Right renal cortex interstitium (tissue), 3 donors: ENCODE data around the gene ARRDC4. TPM values are rescaled to one million over a fixed set of nuclear protein-coding genes. Genes with fewer than 3 reads are reported as not detected.

Experiments used
- DNase-seq, 3 donors: peaks; one replicate each; pipeline ENCODE4 v3.0.0-alpha.2; 2013; ENCODE audit warnings: low read depth in 3 of 3, low spot score in 2 of 3
- polyA plus RNA-seq, 3 donors: library from polyadenylated mRNA; unstranded; fragments of 120-200 nt; gene quantifications; one replicate each; pipeline ENCODE4 v1.2.1, GENCODE V29; 2013; ENCODE audit not compliant: insufficient read length in 3 of 3

Gene ARRDC4
- polyA plus RNA-seq = 10 to 100 TPM; 26.0 to 37.8 (median 30.7) TPM

- peak; percentile 97 to 100 (median 99) for DNase-seq
Observed at GRCh38 chr15:97960364-97961066, at the start of gene ARRDC4. Gene ARRDC4 (plus strand): TSS chr15:97960703. CDS start chr15:97960862, 159 bp downstream.

- DNase-seq = no peak
Observed at GRCh38 chr15:97914711-97915110, 45.8 kb upstream of the ARRDC4 start.

GRCh38 chr15:97915261-97915660 is 45.2 kb upstream of the ARRDC4 start:
- DNase-seq = no peak

- no peak for DNase-seq
Observed at GRCh38 chr15:97921296-97921865, 39.1 kb upstream of the ARRDC4 start.

GRCh38 chr15:97929456-97930229 is 30.9 kb upstream of the ARRDC4 start:
- no peak for DNase-seq

GRCh38 chr15:97930230-97930629 is 30.3 kb upstream of the ARRDC4 start:
- no peak for DNase-seq

- no peak for DNase-seq
Observed at GRCh38 chr15:97931314-97931713, 29.2 kb upstream of the ARRDC4 start.

GRCh38 chr15:97933589-97933988 is 26.9 kb upstream of the ARRDC4 start:
- DNase-seq = no peak

GRCh38 chr15:97940993-97941392 is 19.5 kb upstream of the ARRDC4 start:
- no peak for DNase-seq

- no peak for DNase-seq
Observed at GRCh38 chr15:97941572-97941971, 18.9 kb upstream of the ARRDC4 start.

GRCh38 chr15:97944724-97945123 is 15.8 kb upstream of the ARRDC4 start:
- no peak for DNase-seq

- no peak for DNase-seq
Observed at GRCh38 chr15:97947465-97948260, 12.8 kb upstream of the ARRDC4 start.

- DNase-seq = no peak
Observed at GRCh38 chr15:97953254-97953653, 7.2 kb upstream of the ARRDC4 start.

GRCh38 chr15:97953748-97954147 is 6.8 kb upstream of the ARRDC4 start:
- no peak for DNase-seq

GRCh38 chr15:97955035-97955434 is 5.5 kb upstream of the ARRDC4 start:
- DNase-seq = no peak

- DNase-seq = no peak
Observed at GRCh38 chr15:97955529-97955928, 5.0 kb upstream of the ARRDC4 start.

- DNase-seq = no peak
Observed at GRCh38 chr15:97959724-97960363, 659 bp upstream of the ARRDC4 start.

- DNase-seq = peak in 1 of 3 donors; percentile 15
Observed at GRCh38 chr15:97961067-97961954, 808 bp downstream of the ARRDC4 start.

- no peak for DNase-seq
Observed at GRCh38 chr15:97962263-97962662, 1.8 kb downstream of the ARRDC4 start.
